CD14-positive monocyte (primary cell): ENCODE measurements around the gene GALNT17. TPM values are rescaled to one million over a fixed set of nuclear protein-coding genes. Genes with fewer than 3 reads are reported as not detected.

Experiments
- DNase-seq, 3 donors: peaks; one replicate each; pipeline ENCODE4 v3.0.0-alpha.2; 2011 to 2022
- H2AFZ ChIP-seq: 2 replicates; pipeline ENCODE4 v1.6.0; 2012; ENCODE audit warnings: mild to moderate bottlenecking, low read depth, low read length, inconsistent platforms; ENCODE audit not compliant: insufficient read depth, poor library complexity, severe bottlenecking
- H3K27ac ChIP-seq, 2 donors: 1 replicate in 1 of 2; 2 replicates in 1 of 2; pipeline ENCODE4 v1.5.1; 2012 to 2013; ENCODE audit warnings: low read length in 2 of 2, control low read depth in 1 of 2, inconsistent platforms in 1 of 2, low read depth in 1 of 2, mild to moderate bottlenecking in 1 of 2
- H3K27me3 ChIP-seq, 2 donors: one replicate each; pipeline versions ENCODE4 v1.6.0 to v1.6.1; 2011 to 2013; ENCODE audit warnings: low read length in 2 of 2; ENCODE audit not compliant: control insufficient read depth in 2 of 2, insufficient read depth in 2 of 2
- H3K36me3 ChIP-seq, 2 donors: replicated peaks in 1 of 2; 1 replicate in 1 of 2; 2 replicates in 1 of 2; pipeline versions ENCODE4 v1.5.1 to v1.6.1; 2012 to 2013; ENCODE audit warnings: low read length in 2 of 2, control low read depth in 1 of 2, inconsistent platforms in 1 of 2, mild to moderate bottlenecking in 1 of 2; ENCODE audit not compliant: insufficient read depth in 2 of 2, control insufficient read depth in 1 of 2
- H3K4me1 ChIP-seq, 2 donors: 1 replicate in 1 of 2; 2 replicates in 1 of 2; pipeline versions ENCODE4 v1.5.1 to v1.6.1; 2012 to 2013; ENCODE audit warnings: low read length in 2 of 2, control low read depth in 1 of 2, inconsistent platforms in 1 of 2, mild to moderate bottlenecking in 1 of 2, moderate library complexity in 1 of 2; ENCODE audit not compliant: insufficient read depth in 2 of 2, control insufficient read depth in 1 of 2
- H3K4me2 ChIP-seq: replicated peaks from 2 replicates; pipeline ENCODE3; 2012; ENCODE audit warnings: low read length, moderate library complexity, mild to moderate bottlenecking; ENCODE audit not compliant: poor library complexity, severe bottlenecking; ENCODE audit errors: extremely low read depth
- H3K4me3 ChIP-seq, 3 experiments: fragments of 200-600 bp in 1 of 3; sonication (generic) in 1 of 3; replicated peaks in 1 of 3; 1 replicate in 2 of 3; 2 replicates in 1 of 3; pipeline ENCODE4 v1.5.1; 2011 to 2013; ENCODE audit warnings: low read length in 3 of 3, mild to moderate bottlenecking in 3 of 3, control low read depth in 2 of 3, low read depth in 2 of 3, inconsistent platforms in 1 of 3, moderate library complexity in 1 of 3
- H3K79me2 ChIP-seq: 2 replicates; pipeline ENCODE4 v1.6.0; 2012; ENCODE audit warnings: mild to moderate bottlenecking, control low read depth, inconsistent platforms, low read length, moderate library complexity; ENCODE audit not compliant: insufficient read depth
- H3K9ac ChIP-seq: 2 replicates; pipeline ENCODE4 v1.6.0; 2017; ENCODE audit warnings: low read length, mild to moderate bottlenecking; ENCODE audit not compliant: insufficient read depth, poor library complexity, severe bottlenecking
- H3K9me3 ChIP-seq, 2 donors: replicated peaks in 1 of 2; 1 replicate in 1 of 2; 2 replicates in 1 of 2; pipeline versions ENCODE4 v1.5.1 to v1.6.1; 2012 to 2013; ENCODE audit warnings: low read length in 2 of 2, control low read depth in 1 of 2; ENCODE audit not compliant: control insufficient read depth in 1 of 2, insufficient read depth in 1 of 2
- H4K20me1 ChIP-seq: 2 replicates; pipeline ENCODE4 v1.6.0; 2012; ENCODE audit warnings: mild to moderate bottlenecking, low read length, control low read depth, moderate library complexity; ENCODE audit not compliant: insufficient read depth
- H3K27ac Mint-ChIP-seq, 7 donors: one replicate each; pipeline ENCODE4 v1.8.0; 2020; ENCODE audit warnings: mild to moderate bottlenecking in 7 of 7, mixed read lengths in 7 of 7, moderate library complexity in 6 of 7, inconsistent platforms in 2 of 7
- H3K27me3 Mint-ChIP-seq, 3 donors: one replicate each; pipeline ENCODE4 v1.8.0; 2021 to 2022; ENCODE audit warnings: low read depth in 3 of 3, mild to moderate bottlenecking in 3 of 3, mixed read lengths in 3 of 3, moderate library complexity in 3 of 3, inconsistent platforms in 1 of 3
- H3K36me3 Mint-ChIP-seq, 2 donors: one replicate each; pipeline ENCODE4 v1.8.0; 2020; ENCODE audit warnings: mixed read lengths in 2 of 2, inconsistent platforms in 1 of 2, mild to moderate bottlenecking in 1 of 2
- H3K4me1 Mint-ChIP-seq: one replicate; pipeline ENCODE4 v1.8.0; 2020; ENCODE audit warnings: mild to moderate bottlenecking, mixed read lengths
- H3K4me3 Mint-ChIP-seq, 2 donors: one replicate each; pipeline ENCODE4 v1.8.0; 2020; ENCODE audit warnings: mild to moderate bottlenecking in 2 of 2, mixed read lengths in 2 of 2, moderate library complexity in 1 of 2
- H3K9me3 Mint-ChIP-seq, 7 donors: one replicate each; pipeline ENCODE4 v1.8.0; 2020 to 2022; ENCODE audit warnings: mixed read lengths in 7 of 7, mild to moderate bottlenecking in 6 of 7, moderate library complexity in 6 of 7, inconsistent platforms in 2 of 7
- CTCF ChIP-seq: fragments of 200-600 bp; IDR thresholded peaks from one replicate; pipeline ENCODE4 v1.8.0; 2022; ENCODE audit warnings: antibody characterized with exemption, mild to moderate bottlenecking
- WGBS: methylation state at CpG from one replicate; pipeline ENCODE4 v1.1.5; 2013; ENCODE audit warnings: missing lambda C conversion rate; ENCODE audit not compliant: insufficient coverage; 5-methylcytosine and 5-hydroxymethylcytosine counted together
- intact Hi-C, 2 donors: fragments of 100-400 bp; cut with micrococcal nuclease; formaldehyde crosslinking; loops; one replicate each; pipeline versions ENCODE4 v1.15.0 to v1.15.1; 2023
- polyA plus RNA-seq, 3 donors: library from polyadenylated mRNA; depleted of rRNA in 1 of 3; unstranded in 2 of 3; stranded (reverse) in 1 of 3; fragments of 300-500 nt in 2 of 3; fragments of >200 nt in 1 of 3; fragmentation: Illumina TruSeq in 2 of 3; gene quantifications; 1 replicate in 2 of 3; 2 replicates in 1 of 3; pipeline ENCODE4 v1.2.3, GENCODE V29; 2012 to 2021

Gene GALNT17
- polyA plus RNA-seq, 3 donors = not detected

DNA sequence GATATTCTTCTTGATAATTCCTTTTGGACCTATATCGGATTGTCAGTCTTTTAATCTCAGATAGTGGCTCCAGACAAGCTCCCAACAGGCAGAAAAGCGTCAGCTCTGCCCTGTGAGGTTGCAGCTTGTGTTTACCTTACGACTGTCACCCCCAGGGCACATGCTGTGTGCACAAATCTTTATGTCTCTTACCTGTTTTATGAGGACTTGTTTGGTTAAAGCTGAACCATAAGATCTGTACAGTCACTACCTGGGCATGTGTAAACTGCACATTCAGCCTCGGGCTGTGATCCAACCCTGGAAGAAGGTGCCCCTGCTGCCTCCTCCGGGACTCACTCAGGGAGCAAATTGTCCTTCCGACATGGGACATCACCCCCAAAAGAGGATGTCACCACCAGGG, 119.8 kb downstream of the GALNT17 start:
- 92% methylated on average over 5 of the region's 6 CpGs for WGBS
- H2AFZ ChIP-seq = no peak overlapping the region
- no peak overlapping the region for H3K4me3 ChIP-seq
- H3K4me1 Mint-ChIP-seq = no peaks in the 10 kb centered on the region
- no peak for DNase-seq
- no peaks in the 10 kb centered on the region for H4K20me1 ChIP-seq
- H3K4me1 ChIP-seq = no peaks in the 10 kb centered on the region
- H3K4me3 Mint-ChIP-seq = no peak overlapping the region
- H3K9me3 ChIP-seq = peaks cover 21 to 30% of the 10 kb centered on the region in 2 donors
- no peaks in the 10 kb centered on the region for H3K36me3 Mint-ChIP-seq
- H3K27ac ChIP-seq = no peak overlapping the region
- H3K27me3 Mint-ChIP-seq = no peaks in the 10 kb centered on the region
- H3K9ac ChIP-seq = no peak overlapping the region
- intact Hi-C loops = no loop called here
- H3K27me3 ChIP-seq = no peaks in the 10 kb centered on the region
- no peak for TF ChIP-seq CTCF
- no peak overlapping the region for H3K27ac Mint-ChIP-seq
- H3K79me2 ChIP-seq = no peaks in the 10 kb centered on the region
- no peaks in the 10 kb centered on the region for H3K36me3 ChIP-seq
- H3K4me2 ChIP-seq = no peak overlapping the region
- peaks cover 8 to 36% (median 13%) of the 10 kb centered on the region in 7 donors for H3K9me3 Mint-ChIP-seq

GRCh38 chr7:71254751-71255150, 122.8 kb downstream of the GALNT17 start:
- no peak overlapping the region for H3K27ac ChIP-seq
- no peaks in the 10 kb centered on the region for H3K79me2 ChIP-seq
- H3K9me3 Mint-ChIP-seq = peaks cover 8 to 38% (median 18%) of the 10 kb centered on the region in 7 donors
- H3K27ac Mint-ChIP-seq = no peak overlapping the region
- TF ChIP-seq CTCF = no peak
- DNase-seq = no peak
- no peak overlapping the region for H3K4me2 ChIP-seq
- intact Hi-C loops = no loop called here
- H2AFZ ChIP-seq = no peak overlapping the region
- no peaks in the 10 kb centered on the region for H4K20me1 ChIP-seq
- no peaks in the 10 kb centered on the region for H3K4me1 Mint-ChIP-seq
- no peaks in the 10 kb centered on the region for H3K27me3 Mint-ChIP-seq
- no peak overlapping the region for H3K9ac ChIP-seq
- peaks cover 30 to 41% of the 10 kb centered on the region in 2 donors for H3K9me3 ChIP-seq
- H3K36me3 Mint-ChIP-seq = no peaks in the 10 kb centered on the region
- H3K4me3 Mint-ChIP-seq = no peak overlapping the region
- H3K4me1 ChIP-seq = no peaks in the 10 kb centered on the region
- WGBS = no CpG with 5 or more reads among the region's 3 CpGs
- no peaks in the 10 kb centered on the region for H3K27me3 ChIP-seq
- H3K36me3 ChIP-seq = no peaks in the 10 kb centered on the region
- no peak overlapping the region for H3K4me3 ChIP-seq
